Astrocyte (in vitro differentiated cells and primary cell): Measurements from ENCODE around the gene CHSY1. TPM values are rescaled to one million over a fixed set of nuclear protein-coding genes. Genes with fewer than 3 reads are reported as not detected.

Experiments
- DNase-seq: peaks from one replicate; pipeline ENCODE4 v3.0.0-alpha.2; 2010; ENCODE audit warnings: low read depth
- FAIRE-seq: peaks from 2 replicates; lab custom pipeline; 2011; peaks lifted over from hg19 to GRCh38; lab: Jason Lieb, UNC
- H2AFZ ChIP-seq: 2 replicates; pipeline ENCODE4 v1.6.0; 2012; ENCODE audit warnings: low read depth, low read length, inconsistent platforms
- H3K27ac ChIP-seq: 2 replicates; pipeline ENCODE4 v1.5.1; 2011; ENCODE audit warnings: low read depth, low read length, inconsistent platforms
- H3K27me3 ChIP-seq: 2 replicates; pipeline ENCODE4 v1.6.0; 2011; ENCODE audit warnings: low read length, inconsistent platforms; ENCODE audit not compliant: insufficient read depth
- H3K36me3 ChIP-seq: 2 replicates; pipeline ENCODE4 v1.5.1; 2011; ENCODE audit warnings: low read length, inconsistent platforms; ENCODE audit not compliant: insufficient read depth
- H3K4me1 ChIP-seq: 2 replicates; pipeline ENCODE4 v1.5.1; 2011; ENCODE audit warnings: low read length, inconsistent platforms; ENCODE audit not compliant: insufficient read depth
- H3K4me2 ChIP-seq: 2 replicates; pipeline ENCODE4 v1.6.0; 2012; ENCODE audit warnings: low read length, inconsistent platforms
- H3K4me3 ChIP-seq: 2 replicates; pipeline ENCODE4 v1.5.1; 2011; ENCODE audit warnings: low read depth, mild to moderate bottlenecking, low read length, inconsistent platforms; ENCODE audit not compliant: insufficient read depth
- H3K79me2 ChIP-seq: 2 replicates; pipeline ENCODE4 v1.6.0; 2012; ENCODE audit warnings: mild to moderate bottlenecking, low read length, inconsistent platforms; ENCODE audit not compliant: insufficient read depth
- H3K9ac ChIP-seq: 2 replicates; pipeline ENCODE4 v1.6.0; 2012; ENCODE audit warnings: mild to moderate bottlenecking, low read length, inconsistent platforms
- H3K9me3 ChIP-seq: 2 replicates; pipeline ENCODE4 v1.5.1; 2012; ENCODE audit warnings: low read depth, mild to moderate bottlenecking, low read length, inconsistent platforms; ENCODE audit not compliant: insufficient read depth
- H4K20me1 ChIP-seq: 2 replicates; pipeline ENCODE4 v1.6.0; 2012; ENCODE audit warnings: low read length, inconsistent platforms; ENCODE audit not compliant: insufficient read depth
- H3K27ac Mint-ChIP-seq: one replicate; pipeline ENCODE4 v1.8.0; 2021; ENCODE audit warnings: mild to moderate bottlenecking, mixed read lengths; ENCODE audit not compliant: unreplicated experiment
- H3K27me3 Mint-ChIP-seq: one replicate; pipeline ENCODE4 v1.8.0; 2021; ENCODE audit warnings: low read depth, mixed read lengths; ENCODE audit not compliant: unreplicated experiment
- H3K36me3 Mint-ChIP-seq: one replicate; pipeline ENCODE4 v1.8.0; 2021; ENCODE audit warnings: low read depth, mixed read lengths; ENCODE audit not compliant: unreplicated experiment
- H3K4me1 Mint-ChIP-seq: one replicate; pipeline ENCODE4 v1.8.0; 2021; ENCODE audit warnings: low read depth, mixed read lengths; ENCODE audit not compliant: unreplicated experiment
- H3K4me3 Mint-ChIP-seq: one replicate; pipeline ENCODE4 v1.8.0; 2021; ENCODE audit warnings: mild to moderate bottlenecking, moderate library complexity, mixed read lengths; ENCODE audit not compliant: unreplicated experiment
- H3K9me3 Mint-ChIP-seq: one replicate; pipeline ENCODE4 v1.8.0; 2021; ENCODE audit warnings: mild to moderate bottlenecking, mixed read lengths; ENCODE audit not compliant: unreplicated experiment
- EZH2 ChIP-seq: IDR thresholded peaks from 2 replicates; pipeline ENCODE4 v1.6.1; 2012; ENCODE audit warnings: mild to moderate bottlenecking, low read length, inconsistent platforms; ENCODE audit not compliant: insufficient read depth
- total RNA-seq: library from RNA; stranded (reverse); gene quantifications from 2 replicates; pipeline ENCODE4 v1.2.1, GENCODE V29; 2021
- TF ChIP-seq, protein P1 (sequence below): IDR thresholded peaks from 2 replicates; pipeline ENCODE4 v1.5.1; 2011; ENCODE audit warnings: low read depth, mild to moderate bottlenecking, inconsistent platforms, low read length, moderate library complexity; ENCODE audit not compliant: insufficient read depth

Gene CHSY1
- total RNA-seq, 1 donor from 2014 or later, result 42.2 TPM

DNA sequence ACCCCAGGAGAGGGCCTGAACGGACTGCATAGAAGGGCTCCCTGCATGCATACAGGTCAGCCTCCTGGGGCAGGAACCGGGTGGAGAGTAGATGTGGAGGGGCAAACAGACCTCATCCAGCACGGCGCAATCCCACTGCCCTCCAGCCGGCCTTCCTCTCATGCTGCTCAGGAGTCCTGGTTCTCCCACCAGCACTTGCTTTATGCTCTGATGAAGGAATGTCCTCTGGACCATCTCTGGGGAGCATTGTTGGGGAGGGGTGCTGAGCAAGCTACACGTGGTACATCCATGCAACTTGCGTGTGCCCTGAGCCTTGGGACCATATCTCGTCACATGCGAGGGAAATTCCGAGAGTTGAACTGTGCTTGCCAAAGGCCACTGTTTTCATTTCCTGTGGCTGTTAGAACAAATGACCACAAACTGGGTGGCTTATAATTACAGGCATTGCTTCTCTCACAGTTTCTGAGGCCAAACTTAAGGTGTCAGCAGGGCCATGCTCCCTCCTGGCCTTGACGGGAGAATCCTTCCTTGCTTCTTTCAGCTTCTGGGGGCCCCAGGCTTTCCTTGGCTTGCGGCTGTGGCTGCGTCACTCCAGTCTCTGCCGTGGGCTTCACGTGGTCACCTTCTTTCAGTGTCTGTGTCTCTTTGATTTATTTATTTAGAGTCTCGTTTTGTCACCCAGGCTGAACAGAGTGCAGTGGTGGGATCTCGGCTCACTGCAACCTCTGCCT, 13.2 kb upstream of the CHSY1 start:
- TF ChIP-seq, protein P1, sequence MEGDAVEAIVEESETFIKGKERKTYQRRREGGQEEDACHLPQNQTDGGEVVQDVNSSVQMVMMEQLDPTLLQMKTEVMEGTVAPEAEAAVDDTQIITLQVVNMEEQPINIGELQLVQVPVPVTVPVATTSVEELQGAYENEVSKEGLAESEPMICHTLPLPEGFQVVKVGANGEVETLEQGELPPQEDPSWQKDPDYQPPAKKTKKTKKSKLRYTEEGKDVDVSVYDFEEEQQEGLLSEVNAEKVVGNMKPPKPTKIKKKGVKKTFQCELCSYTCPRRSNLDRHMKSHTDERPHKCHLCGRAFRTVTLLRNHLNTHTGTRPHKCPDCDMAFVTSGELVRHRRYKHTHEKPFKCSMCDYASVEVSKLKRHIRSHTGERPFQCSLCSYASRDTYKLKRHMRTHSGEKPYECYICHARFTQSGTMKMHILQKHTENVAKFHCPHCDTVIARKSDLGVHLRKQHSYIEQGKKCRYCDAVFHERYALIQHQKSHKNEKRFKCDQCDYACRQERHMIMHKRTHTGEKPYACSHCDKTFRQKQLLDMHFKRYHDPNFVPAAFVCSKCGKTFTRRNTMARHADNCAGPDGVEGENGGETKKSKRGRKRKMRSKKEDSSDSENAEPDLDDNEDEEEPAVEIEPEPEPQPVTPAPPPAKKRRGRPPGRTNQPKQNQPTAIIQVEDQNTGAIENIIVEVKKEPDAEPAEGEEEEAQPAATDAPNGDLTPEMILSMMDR, result no peak
- TF ChIP-seq EZH2, result no peak
- peaks cover 29% of the 10 kb centered on the region for H3K4me1 ChIP-seq
- no peaks in the 10 kb centered on the region for H3K27me3 ChIP-seq
- Mint-ChIP-seq H3K4me3 (no peak overlapping the region), H3K4me1 (peaks cover 5% of the 10 kb centered on the region), H3K9me3 (peaks cover 3% of the 10 kb centered on the region), H3K27me3 (peaks cover 7% of the 10 kb centered on the region), H3K36me3 (peaks cover 19% of the 10 kb centered on the region), H3K27ac (no peak overlapping the region)
- no peak overlapping the region for H2AFZ ChIP-seq
- no peaks in the 10 kb centered on the region for H3K9me3 ChIP-seq
- peaks cover 7% of the 10 kb centered on the region for H4K20me1 ChIP-seq
- FAIRE-seq (no peak), DNase-seq (no peak)
- no peaks in the 10 kb centered on the region for H3K79me2 ChIP-seq
- H3K9ac ChIP-seq, result no peak overlapping the region
- H3K27ac ChIP-seq, result no peak overlapping the region
- no peak overlapping the region for H3K4me3 ChIP-seq
- H3K4me2 ChIP-seq, result no peak overlapping the region
- H3K36me3 ChIP-seq, result peaks cover 6% of the 10 kb centered on the region

DNA sequence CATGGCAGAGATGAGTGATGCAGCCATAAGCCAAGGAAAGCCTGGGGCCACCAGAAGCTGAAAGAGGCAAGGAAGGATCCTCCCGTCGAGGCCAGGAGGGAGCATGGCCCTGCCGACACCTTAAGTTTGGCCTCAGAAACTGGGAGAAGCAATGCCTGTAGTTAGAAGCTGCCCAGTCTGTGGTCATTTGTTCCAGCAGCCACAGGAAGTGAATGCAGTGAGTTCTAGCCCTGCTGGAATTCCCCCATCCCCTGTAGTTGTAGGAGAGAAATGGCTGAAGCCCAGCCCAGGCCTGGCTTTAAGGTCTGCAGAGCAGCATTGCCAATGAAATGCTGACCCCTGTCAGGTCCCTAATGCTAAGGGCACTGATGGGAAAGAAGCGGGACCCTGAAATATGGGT, 12.2 kb upstream of the CHSY1 start:
- Histone ChIP-seq H3K9ac (no peak overlapping the region), H3K4me2 (no peak overlapping the region), H3K9me3 (no peaks in the 10 kb centered on the region), H2AFZ (no peak overlapping the region), H3K27ac (no peak overlapping the region), H3K4me1 (peaks cover 29% of the 10 kb centered on the region), H3K27me3 (no peaks in the 10 kb centered on the region), H3K79me2 (no peaks in the 10 kb centered on the region), H3K4me3 (no peak overlapping the region), H3K36me3 (no peaks in the 10 kb centered on the region), H4K20me1 (no peaks in the 10 kb centered on the region)
- no peak for FAIRE-seq
- no peak for TF ChIP-seq EZH2
- TF ChIP-seq, protein P1, result no peak
- Mint-ChIP-seq H3K36me3 (peaks cover 11% of the 10 kb centered on the region), H3K27ac (no peak overlapping the region), H3K9me3 (peaks cover 3% of the 10 kb centered on the region), H3K4me1 (peaks cover 5% of the 10 kb centered on the region), H3K27me3 (peaks cover 11% of the 10 kb centered on the region), H3K4me3 (no peak overlapping the region)
- DNase-seq, result peak; percentile 37

DNA sequence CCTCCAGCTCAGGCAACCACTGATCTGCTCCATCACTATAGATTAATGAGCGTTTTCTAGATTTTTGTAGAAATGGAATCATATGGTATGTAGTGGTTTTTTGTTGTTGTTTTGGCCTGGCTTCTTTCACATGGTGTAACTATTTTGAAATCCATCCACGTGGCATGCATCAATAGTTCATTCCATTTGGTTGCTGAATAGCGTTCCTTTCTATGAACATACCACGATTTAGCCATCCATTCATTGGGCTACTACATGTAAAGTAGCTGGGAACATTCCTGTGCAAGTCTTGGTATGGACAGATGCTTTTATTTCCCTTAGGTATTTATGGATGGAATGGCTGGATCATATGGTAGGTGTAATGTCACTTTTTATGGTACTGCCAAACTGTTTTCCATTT, 10.7 kb upstream of the CHSY1 start:
- Histone ChIP-seq H3K4me3 (no peak overlapping the region), H3K27ac (no peak overlapping the region), H3K9ac (no peak overlapping the region), H3K79me2 (no peaks in the 10 kb centered on the region), H3K36me3 (no peaks in the 10 kb centered on the region), H4K20me1 (no peaks in the 10 kb centered on the region), H3K4me1 (peaks cover 21% of the 10 kb centered on the region), H2AFZ (no peak overlapping the region), H3K4me2 (no peak overlapping the region), H3K9me3 (no peaks in the 10 kb centered on the region), H3K27me3 (no peaks in the 10 kb centered on the region)
- peaks cover 11% of the 10 kb centered on the region for H3K36me3 Mint-ChIP-seq
- peaks cover 3% of the 10 kb centered on the region for H3K9me3 Mint-ChIP-seq
- DNase-seq (no peak), FAIRE-seq (no peak)
- peaks cover 16% of the 10 kb centered on the region for H3K27me3 Mint-ChIP-seq
- peaks cover 5% of the 10 kb centered on the region for H3K4me1 Mint-ChIP-seq
- H3K4me3 Mint-ChIP-seq, result no peak overlapping the region
- H3K27ac Mint-ChIP-seq, result no peak overlapping the region
- TF ChIP-seq EZH2, result no peak
- TF ChIP-seq, protein P1, result no peak
